NB4 (cell line): Measurements from ENCODE around the gene TRIP12.

Experiments used
- POLR2A ChIP-seq: IDR thresholded peaks from 2 replicates; pipeline ENCODE4 v1.6.1; 2011; ENCODE audit warnings: mild to moderate bottlenecking; ENCODE audit not compliant: insufficient read length; ENCODE audit errors: extremely low read depth
- TF ChIP-seq, protein P1 (sequence below): IDR thresholded peaks from one replicate; pipeline ENCODE4 v1.5.1; 2012; ENCODE audit warnings: low read depth, low read length

DNA sequence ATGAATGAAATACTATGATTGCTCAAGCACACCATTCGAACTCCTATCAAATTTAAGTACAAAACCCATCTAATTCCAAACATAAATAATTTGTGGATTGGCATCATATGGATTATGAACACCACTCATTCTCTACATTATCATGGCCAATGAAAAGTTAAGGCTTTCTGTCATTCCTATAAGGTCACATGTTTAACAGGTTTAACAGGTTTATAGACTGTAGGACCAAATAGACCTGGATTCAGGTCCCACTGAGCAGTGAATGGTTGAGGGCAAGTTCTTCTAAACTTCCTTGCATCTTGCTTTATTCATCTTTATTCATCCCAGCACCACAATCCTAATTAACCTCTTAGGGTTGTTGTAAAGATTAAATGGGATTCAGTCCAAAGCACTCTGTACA, 33.9 kb upstream of the TRIP12 start:
- TF ChIP-seq, protein P1, sequence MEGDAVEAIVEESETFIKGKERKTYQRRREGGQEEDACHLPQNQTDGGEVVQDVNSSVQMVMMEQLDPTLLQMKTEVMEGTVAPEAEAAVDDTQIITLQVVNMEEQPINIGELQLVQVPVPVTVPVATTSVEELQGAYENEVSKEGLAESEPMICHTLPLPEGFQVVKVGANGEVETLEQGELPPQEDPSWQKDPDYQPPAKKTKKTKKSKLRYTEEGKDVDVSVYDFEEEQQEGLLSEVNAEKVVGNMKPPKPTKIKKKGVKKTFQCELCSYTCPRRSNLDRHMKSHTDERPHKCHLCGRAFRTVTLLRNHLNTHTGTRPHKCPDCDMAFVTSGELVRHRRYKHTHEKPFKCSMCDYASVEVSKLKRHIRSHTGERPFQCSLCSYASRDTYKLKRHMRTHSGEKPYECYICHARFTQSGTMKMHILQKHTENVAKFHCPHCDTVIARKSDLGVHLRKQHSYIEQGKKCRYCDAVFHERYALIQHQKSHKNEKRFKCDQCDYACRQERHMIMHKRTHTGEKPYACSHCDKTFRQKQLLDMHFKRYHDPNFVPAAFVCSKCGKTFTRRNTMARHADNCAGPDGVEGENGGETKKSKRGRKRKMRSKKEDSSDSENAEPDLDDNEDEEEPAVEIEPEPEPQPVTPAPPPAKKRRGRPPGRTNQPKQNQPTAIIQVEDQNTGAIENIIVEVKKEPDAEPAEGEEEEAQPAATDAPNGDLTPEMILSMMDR: no peak
- TF ChIP-seq POLR2A: no peak
